K562 (cell line): ENCODE data around the gene LTK. TPM values are rescaled to one million over a fixed set of nuclear protein-coding genes. Genes with fewer than 3 reads are reported as not detected.
A peak's percentile ranks its signal among the peaks of the same experiment; 100 is the strongest.

Experiments used
- ATAC-seq: fragments of 200-7000 bp; cut with Tn5 transposase; 3 replicates; pipeline ENCODE4 v1.9.1; 2020; ENCODE audit warnings: moderate library complexity
- BruUV-seq: library from RNA; stranded (reverse); fragments of 400-500 nt; replicated peaks from 2 replicates; lab custom pipeline; 2021; lab: Mats Ljungman, UMichigan
- CTCF ChIA-PET: fragments of 300-600 bp; formaldehyde crosslinking; extraction: SDS; loops from one replicate; lab custom pipeline; 2021; ENCODE audit warnings: low intra/inter-chr PET ratio; lab: Yijun Ruan, JAX
- POLR2A ChIA-PET: fragments of 300-600, 350-650 bp; sonication (Branson Sonifier 250); formaldehyde crosslinking; extraction: SDS; loops from one replicate; lab custom pipeline; 2021; ENCODE audit warnings: antibody characterized with exemption, inconsistent platforms; lab: Yijun Ruan, JAX
- DNase-seq, 4 experiments: peaks; one replicate each; pipeline versions ENCODE4 v3.0.0 to v3.0.0-alpha.2; 2011 to 2018; ENCODE audit warnings: low spot score in 3 of 4, mixed read lengths in 3 of 4; ENCODE audit errors: extremely low read depth in 1 of 4
- FAIRE-seq: peaks from 2 replicates; lab custom pipeline; 2011; peaks lifted over from hg19 to GRCh38; lab: Jason Lieb, UNC
- H2AFZ ChIP-seq: 2 replicates; pipeline ENCODE4 v1.6.0; 2011; ENCODE audit warnings: low read depth, low read length, control low read depth, inconsistent platforms
- H3K27ac ChIP-seq: fragments of 200-600 bp; 3 replicates; pipeline ENCODE4 v1.8.0; 2011; ENCODE audit warnings: low read depth, mild to moderate bottlenecking, control low read depth, inconsistent platforms, low read length, moderate library complexity, mixed read lengths; ENCODE audit errors: extremely low read depth
- H3K27me3 ChIP-seq, 2 experiments: fragments of 300-600 bp in 1 of 2; 2 replicates in 1 of 2; 3 replicates in 1 of 2; pipeline versions ENCODE4 v1.6.0 to v1.8.0; 2011; ENCODE audit warnings: inconsistent platforms in 2 of 2, low read length in 2 of 2, mild to moderate bottlenecking in 1 of 2, mixed read lengths in 1 of 2, moderate library complexity in 1 of 2; ENCODE audit not compliant: control insufficient read depth in 2 of 2, insufficient read depth in 2 of 2
- H3K36me3 ChIP-seq: fragments of 300-600 bp; 3 replicates; pipeline ENCODE4 v1.8.0; 2011; ENCODE audit warnings: mild to moderate bottlenecking, low read length, inconsistent platforms; ENCODE audit not compliant: control insufficient read depth, insufficient read depth
- H3K4me1 ChIP-seq, 2 experiments: fragments of 200-600 bp in 1 of 2; replicated peaks in 1 of 2; 2 replicates in 1 of 2; 3 replicates in 1 of 2; pipeline versions ENCODE4 v1.5.1 to v1.8.0; 2011; ENCODE audit warnings: inconsistent platforms in 2 of 2, low read length in 2 of 2, mild to moderate bottlenecking in 1 of 2, mixed read lengths in 1 of 2, moderate library complexity in 1 of 2; ENCODE audit not compliant: control insufficient read depth in 2 of 2, insufficient read depth in 2 of 2
- H3K4me2 ChIP-seq: 2 replicates; pipeline ENCODE4 v1.6.1; 2011; ENCODE audit warnings: low read length, control low read depth, inconsistent platforms, mixed read lengths; ENCODE audit not compliant: insufficient read depth
- H3K4me3 ChIP-seq: fragments of 200-600 bp; sonication (generic), shearing (Covaris generic); 2 replicates; pipeline ENCODE4 v1.5.1; 2016; ENCODE audit warnings: control low read depth, inconsistent platforms
- H3K79me2 ChIP-seq: fragments of 200-600 bp; 3 replicates; pipeline ENCODE4 v1.8.0; 2011; ENCODE audit warnings: low read length, inconsistent platforms; ENCODE audit not compliant: control insufficient read depth, insufficient read depth
- H3K9ac ChIP-seq, 2 experiments: 2 replicates each; pipeline versions ENCODE4 v1.6.0 to v1.6.1; 2011; ENCODE audit warnings: low read depth in 2 of 2, low read length in 2 of 2, control low read depth in 1 of 2, inconsistent platforms in 1 of 2, mild to moderate bottlenecking in 1 of 2, mixed read lengths in 1 of 2; ENCODE audit not compliant: insufficient read depth in 1 of 2
- H3K9me1 ChIP-seq: one replicate; pipeline ENCODE4 v1.6.0; 2011; ENCODE audit warnings: inconsistent platforms, mild to moderate bottlenecking, low read length, moderate library complexity; ENCODE audit not compliant: control insufficient read depth, insufficient read depth
- H3K9me3 ChIP-seq: replicated peaks from 2 replicates; pipeline ENCODE4 v1.5.1; 2011; ENCODE audit warnings: low read depth, low read length, inconsistent platforms; ENCODE audit not compliant: control insufficient read depth, insufficient read depth
- H4K20me1 ChIP-seq: replicated peaks from 2 replicates; pipeline ENCODE4 v1.6.1; 2011; ENCODE audit warnings: low read length, inconsistent platforms, mixed read lengths; ENCODE audit not compliant: control insufficient read depth, insufficient read depth
- EP400 ChIP-seq: fragments of 450-650 bp; IDR thresholded peaks from 2 replicates; pipeline ENCODE4 v1.6.1; 2017; ENCODE audit warnings: antibody characterized with exemption, mild to moderate bottlenecking, moderate library complexity
- JUND ChIP-seq, 2 experiments: IDR thresholded peaks; 2 replicates in 1 of 2; 3 replicates in 1 of 2; pipeline ENCODE4 v1.6.1; 2011; ENCODE audit warnings: borderline replicate concordance in 2 of 2, low read depth in 2 of 2, low read length in 2 of 2, improper control_type of control experiment in 1 of 2, missing biosample characterization in 1 of 2, missing genetic modification characterization in 1 of 2, missing genetic modification reagents in 1 of 2
- POLR2G ChIP-seq: fragments of 200-400 bp; formaldehyde crosslinking; IDR thresholded peaks from 2 replicates; pipeline ENCODE4 v1.6.1; 2017; ENCODE audit warnings: low read depth, mild to moderate bottlenecking, antibody characterized with exemption, low read length, moderate library complexity
- RBFOX2 ChIP-seq: fragments of 200-400 bp; formaldehyde crosslinking; IDR thresholded peaks from 2 replicates; pipeline ENCODE4 v1.6.1; 2017; ENCODE audit warnings: low read depth, mild to moderate bottlenecking, low read length, moderate library complexity
- RBM22 ChIP-seq: fragments of 200-400 bp; formaldehyde crosslinking; IDR thresholded peaks from 2 replicates; pipeline ENCODE4 v1.6.1; 2018; ENCODE audit warnings: low read length, low read depth; ENCODE audit not compliant: poor library complexity, severe bottlenecking
- TOE1 ChIP-seq, 2 experiments: fragments of 450-650 bp in 1 of 2; sonication (generic) in 1 of 2; formaldehyde crosslinking in 1 of 2; IDR thresholded peaks; 2 replicates each; pipeline versions ENCODE4 v1.7.1 to v1.8.0; 2016 to 2022; ENCODE audit warnings: borderline replicate concordance in 2 of 2, mild to moderate bottlenecking in 2 of 2, antibody characterized with exemption in 1 of 2, inconsistent platforms in 1 of 2, low read depth in 1 of 2, missing genetic modification reagents in 1 of 2, moderate library complexity in 1 of 2
- UBTF ChIP-seq, 2 experiments: IDR thresholded peaks; 2 replicates each; pipeline ENCODE4 v1.6.1; 2012; ENCODE audit warnings: improper control_type of control experiment in 2 of 2, low read depth in 2 of 2, low read length in 2 of 2, borderline replicate concordance in 1 of 2
- ZBTB33 ChIP-seq: sonication (generic); formaldehyde crosslinking; IDR thresholded peaks from 2 replicates; pipeline ENCODE4 v1.8.1; 2023; ENCODE audit warnings: mild to moderate bottlenecking, missing genetic modification reagents
- ZNF174 ChIP-seq: fragments of 250-450 bp; sonication (Bioruptor Pico); IDR thresholded peaks from 2 replicates; pipeline ENCODE4 v1.4.0; 2020; ENCODE audit warnings: mild to moderate bottlenecking
- ZNF583 ChIP-seq: fragments of 250-450 bp; sonication (Bioruptor Pico); IDR thresholded peaks from 2 replicates; pipeline ENCODE4 v1.4.0; 2020
- ZZZ3 ChIP-seq: fragments of 450-650 bp; IDR thresholded peaks from 2 replicates; pipeline ENCODE4 v1.6.1; 2016; ENCODE audit warnings: antibody characterized with exemption, mild to moderate bottlenecking, moderate library complexity
- WGBS: fragments of 100-300 bp; shearing (Covaris generic); methylation state at CpG from one replicate; pipeline ENCODE4 v1.1.6; 2016; ENCODE audit warnings: low coverage, mixed read lengths; ENCODE audit not compliant: insufficient coverage; ENCODE audit errors: missing lambda C conversion rate; 5-methylcytosine and 5-hydroxymethylcytosine counted together
- in situ Hi-C: fragments of 300-500 bp; cut with MboI; formaldehyde crosslinking; loops from 4 replicates; pipeline ENCODE4 v1.15.0; 2018; ENCODE audit warnings: inconsistent platforms, mixed read lengths
- intact Hi-C: fragments of 100-400 bp; cut with micrococcal nuclease; formaldehyde crosslinking; loops from 2 replicates; pipeline ENCODE4 v1.14.2; 2022
- polyA plus RNA-seq, 8 experiments: library from polyadenylated mRNA; depleted of rRNA in 4 of 8; stranded (reverse) in 5 of 8; unstranded in 3 of 8; fragments of >200 nt; fragmentation: Nextera tagmentation in 2 of 8; fragmentation: Illumina TruSeq in 1 of 8; extraction: Ambion mirVana in 2 of 8; extraction: Trizol in 1 of 8; gene quantifications; 2 replicates each; pipeline versions ENCODE4 v1.2.1 to v1.2.3, GENCODE V29; 2011 to 2014; ENCODE audit warnings: inconsistent platforms in 1 of 8, missing spikeins in 1 of 8
- total RNA-seq, 7 experiments: library from RNA; depleted of rRNA in 6 of 7; stranded (reverse); fragments of >200 nt in 6 of 7; fragmentation: Illumina TruSeq in 2 of 7; extraction: Trizol in 2 of 7; gene quantifications; 2 replicates each; pipeline versions ENCODE4 v1.2.1 to v1.2.3, GENCODE V29; 2011 to 2021; ENCODE audit warnings: low replicate concordance in 1 of 7

Gene LTK
- total and polyA plus RNA-seq, 9 of the 15 experiments (the other 6 are each of a cell fraction or from before 2014, with no cell fraction given), result 0.25 to 4.4 (median 1.8) TPM

GRCh38 chr15:41503669-41504010, 10.0 kb downstream of the LTK start (continued):
- no peak for TF ChIP-seq RBM22
- no peak for TF ChIP-seq JUND (IDR thresholded peaks at IDR 0.05; ENCODE audit: borderline replicate concordance, low read depth, low read length)
- TF ChIP-seq JUND (tag; IDR thresholded peaks at IDR 0.05; ENCODE audit: borderline replicate concordance, low read depth, low read length), result no peak
- no peak for TF ChIP-seq ZNF583 (CRISPR knock-in tag)
- no peak for TF ChIP-seq EP400
- TF ChIP-seq TOE1 (IDR thresholded peaks at IDR 0.05; ENCODE audit: borderline replicate concordance), result no peak
- TF ChIP-seq TOE1 (CRISPR knock-in tag; IDR thresholded peaks at IDR 0.05; ENCODE audit: borderline replicate concordance, low read depth), result no peak

GRCh38 chr15:41502795-41503668, 10.6 kb downstream of the LTK start:
- ChIA-PET CTCF (no interaction called here), POLR2A (interaction anchor here (0.7 to 1.3 kb wide), 3 partner anchors 10 to 288 kb away, joined by 3 read pairs; no protein-coding TSS in a partner anchor)
- no peaks in the 10 kb centered on the region for H3K9me3 ChIP-seq
- no peak overlapping the region for H3K4me3 ChIP-seq
- BruUV-seq, result no TSS peak
- in situ Hi-C loops (no loop called here), intact Hi-C loops (no loop called here)
- TF ChIP-seq ZZZ3, result no peak
- no peak for TF ChIP-seq UBTF (IDR thresholded peaks at IDR 0.05; ENCODE audit: borderline replicate concordance in 1 of 2, low read depth in 2 of 2, low read length in 2 of 2)
- 0 out of 2 replicates have a peak, but pooled peaks have one; percentile 32 for TF ChIP-seq ZBTB33
- TF ChIP-seq ZNF174, result no peak
- peak; percentile 65 for TF ChIP-seq POLR2G
- TF ChIP-seq RBFOX2, result peak; percentile 58
- FAIRE-seq (no peak), ATAC-seq (no peak), DNase-seq (no peak)
- H3K27me3 ChIP-seq, result no peaks in the 10 kb centered on the region
- no peak overlapping the region for H3K27ac ChIP-seq
- 0 out of 3 replicates have a peak, but pooled peaks cover 4% of the 10 kb centered on the region for H3K79me2 ChIP-seq
- H3K36me3 ChIP-seq, result peaks cover 24% of the 10 kb centered on the region; the same call in 2 of the 3 replicates
- H3K4me1 ChIP-seq, result no peaks in the 10 kb centered on the region; a peak in 1 of 5 replicates
- H4K20me1 ChIP-seq, result no peaks in the 10 kb centered on the region
- H3K9ac ChIP-seq, result no peak overlapping the region
- WGBS, result 93% methylated on average over 26 of the region's 54 CpGs
- H3K4me2 ChIP-seq, result no peak overlapping the region
- H2AFZ ChIP-seq, result no peak overlapping the region
- H3K9me1 ChIP-seq, result no peaks in the 10 kb centered on the region
